ENCODE measurements around the gene MRPL42.

The MRPL42 gene

DNA sequence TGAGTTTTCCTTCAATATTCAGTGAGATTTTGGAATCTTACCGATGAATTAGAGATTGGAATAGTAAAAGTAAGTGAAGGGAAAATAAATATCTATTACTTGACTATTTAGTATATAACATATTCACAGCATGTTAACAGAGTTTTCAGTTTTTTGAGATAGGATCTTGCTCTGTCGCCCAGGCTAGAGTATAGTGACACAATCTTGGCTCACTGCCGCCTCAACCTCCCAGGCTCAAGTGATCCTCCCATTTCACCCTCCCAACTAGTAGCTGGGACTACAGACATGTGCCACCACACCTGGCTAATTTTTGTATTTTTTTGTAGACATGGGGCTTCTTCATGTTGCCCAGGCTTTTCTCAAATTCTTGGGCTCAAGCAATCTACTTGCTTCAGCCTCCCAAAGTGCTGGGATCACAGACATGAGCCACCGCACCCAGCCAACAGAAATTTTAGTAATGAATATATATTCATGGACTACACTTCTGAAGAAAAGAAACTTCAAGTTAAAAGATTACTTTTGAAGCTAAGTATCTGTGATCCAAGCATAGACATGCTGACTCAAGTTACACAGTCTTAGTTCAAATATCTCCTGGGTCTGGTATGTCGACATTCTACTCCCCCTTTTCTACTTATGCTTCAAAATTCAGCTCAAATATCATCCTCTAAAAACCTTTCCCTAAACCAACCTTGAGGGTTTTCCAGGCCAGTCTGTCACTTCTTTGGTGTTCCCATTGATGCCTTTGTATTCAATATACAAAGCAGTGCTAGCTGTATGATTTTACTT is 39.3 kb upstream of the MRPL42 start:
- TF ChIP-seq, protein P1, sequence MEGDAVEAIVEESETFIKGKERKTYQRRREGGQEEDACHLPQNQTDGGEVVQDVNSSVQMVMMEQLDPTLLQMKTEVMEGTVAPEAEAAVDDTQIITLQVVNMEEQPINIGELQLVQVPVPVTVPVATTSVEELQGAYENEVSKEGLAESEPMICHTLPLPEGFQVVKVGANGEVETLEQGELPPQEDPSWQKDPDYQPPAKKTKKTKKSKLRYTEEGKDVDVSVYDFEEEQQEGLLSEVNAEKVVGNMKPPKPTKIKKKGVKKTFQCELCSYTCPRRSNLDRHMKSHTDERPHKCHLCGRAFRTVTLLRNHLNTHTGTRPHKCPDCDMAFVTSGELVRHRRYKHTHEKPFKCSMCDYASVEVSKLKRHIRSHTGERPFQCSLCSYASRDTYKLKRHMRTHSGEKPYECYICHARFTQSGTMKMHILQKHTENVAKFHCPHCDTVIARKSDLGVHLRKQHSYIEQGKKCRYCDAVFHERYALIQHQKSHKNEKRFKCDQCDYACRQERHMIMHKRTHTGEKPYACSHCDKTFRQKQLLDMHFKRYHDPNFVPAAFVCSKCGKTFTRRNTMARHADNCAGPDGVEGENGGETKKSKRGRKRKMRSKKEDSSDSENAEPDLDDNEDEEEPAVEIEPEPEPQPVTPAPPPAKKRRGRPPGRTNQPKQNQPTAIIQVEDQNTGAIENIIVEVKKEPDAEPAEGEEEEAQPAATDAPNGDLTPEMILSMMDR (conservative IDR thresholded peaks at IDR 0.05): no peak
- no peak for TF ChIP-seq ZFX (IDR thresholded peaks at IDR 0.05)
- H3K27ac ChIP-seq: no peak overlapping the region

DNA sequence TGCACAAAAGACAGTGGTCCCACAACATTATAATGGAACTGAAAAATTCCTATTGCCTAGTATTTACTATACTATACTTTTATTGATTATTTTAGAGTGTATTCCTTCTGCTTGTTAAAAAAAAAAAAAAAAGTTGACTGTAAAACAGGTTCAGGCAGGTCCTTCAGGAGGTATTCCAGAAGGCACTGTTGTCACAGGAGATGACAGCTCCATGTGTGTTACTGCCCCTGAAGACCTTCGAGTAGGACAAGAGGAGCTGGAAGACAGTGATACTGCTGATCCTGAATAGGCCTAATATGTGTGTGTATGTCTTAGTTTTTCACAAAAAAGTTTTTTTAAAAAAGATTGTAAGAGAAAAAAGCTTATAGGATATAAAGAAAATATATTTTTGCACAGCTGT is 37.9 kb upstream of the MRPL42 start:
- TF ChIP-seq, protein P1 (conservative IDR thresholded peaks at IDR 0.05): no peak
- TF ChIP-seq ZFX (IDR thresholded peaks at IDR 0.05): no peak
- no peak overlapping the region; the same call in 1 of the 2 replicates for H3K27ac ChIP-seq

DNA sequence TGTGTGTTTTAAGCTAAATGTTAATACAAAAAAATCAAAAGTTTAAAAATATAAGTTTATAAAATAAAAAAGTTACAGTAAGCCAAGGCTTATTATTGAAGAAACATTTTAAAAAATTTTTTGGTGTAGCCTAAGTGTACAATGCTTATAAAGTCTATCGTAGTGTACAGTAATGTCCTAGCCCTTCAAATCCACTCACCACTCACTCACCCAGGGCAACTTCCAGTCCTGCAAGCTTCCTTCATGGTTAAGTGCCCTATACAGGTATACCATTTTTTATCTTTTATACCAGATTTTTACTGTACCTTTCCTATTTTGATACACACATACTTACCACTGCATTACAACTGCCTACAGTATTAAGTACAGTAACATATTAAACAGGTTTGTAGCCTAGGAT is 37.5 kb upstream of the MRPL42 start:
- H3K27ac ChIP-seq: no peak overlapping the region
- TF ChIP-seq, protein P1 (conservative IDR thresholded peaks at IDR 0.05): no peak
- no peak for TF ChIP-seq ZFX (IDR thresholded peaks at IDR 0.05)

DNA sequence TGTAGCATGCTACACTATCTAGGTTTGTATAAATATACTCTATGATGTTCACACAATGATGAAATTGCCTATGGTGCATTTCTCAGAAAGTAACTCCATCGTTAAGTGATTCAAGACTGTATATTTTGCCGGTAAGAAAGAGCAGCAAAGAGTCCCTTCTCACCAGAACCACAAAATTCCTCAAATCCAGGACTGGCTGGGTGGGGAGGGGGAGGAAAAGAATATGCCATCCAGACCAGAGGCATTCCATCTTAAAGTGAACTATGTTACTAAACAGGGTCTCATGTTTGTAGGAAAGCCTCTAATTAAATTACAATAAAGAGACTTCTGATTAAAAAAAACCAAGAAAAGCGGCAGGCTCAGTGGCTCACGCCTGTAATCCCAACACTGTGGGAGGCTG is 37.0 kb upstream of the MRPL42 start:
- H3K27ac ChIP-seq: no peak overlapping the region
- TF ChIP-seq, protein P1 (conservative IDR thresholded peaks at IDR 0.05): no peak
- TF ChIP-seq ZFX (IDR thresholded peaks at IDR 0.05): no peak

DNA sequence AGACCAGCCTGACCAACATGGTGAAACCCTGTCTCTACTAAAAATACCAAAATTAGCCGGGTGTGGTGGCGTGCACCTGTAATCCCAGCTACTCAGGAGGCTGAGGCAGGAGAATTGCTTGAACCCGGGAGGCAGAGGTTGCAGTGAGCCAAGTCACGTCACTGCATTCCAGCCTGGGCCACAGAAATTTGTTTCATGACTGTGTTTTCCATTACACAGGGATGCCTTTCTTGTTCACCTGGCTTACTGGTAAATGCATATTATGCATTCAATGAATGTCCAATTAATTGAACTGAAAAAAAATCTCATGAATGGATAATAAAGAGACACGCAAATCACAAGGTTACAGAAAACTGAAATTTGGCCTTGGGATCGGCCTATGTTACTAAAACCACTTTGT is 35.3 kb upstream of the MRPL42 start:
- H3K27ac ChIP-seq: peak overlapping the region; percentile 50

DNA sequence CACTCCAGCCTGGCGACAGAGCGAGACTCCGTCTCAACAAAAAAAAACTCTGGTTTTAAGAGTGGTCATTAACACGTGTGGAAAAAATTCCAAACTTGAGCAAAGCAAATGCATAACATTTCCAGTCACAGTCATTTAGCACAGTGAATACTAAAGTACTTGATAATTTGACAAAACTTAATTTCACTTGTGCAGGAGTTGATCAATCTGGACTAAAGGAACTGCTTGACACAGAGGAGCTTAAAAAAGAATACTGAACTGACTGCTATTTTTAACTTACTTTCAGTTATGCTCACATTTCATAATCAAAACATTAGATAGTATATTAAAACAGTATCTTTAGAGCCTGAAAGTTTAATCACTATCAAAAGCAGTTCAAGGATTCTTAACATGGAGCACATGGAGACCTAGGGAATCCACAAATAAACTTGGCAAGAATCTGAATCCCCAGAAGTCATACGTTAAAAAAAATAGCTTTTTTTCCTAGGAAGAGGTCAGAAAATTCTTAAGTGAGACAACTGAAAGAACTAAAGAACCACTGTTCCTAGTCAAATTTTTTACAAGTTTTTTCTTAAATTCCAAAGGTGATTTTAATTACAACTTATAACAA is 33.0 kb upstream of the MRPL42 start:
- TF ChIP-seq, protein P1 (conservative IDR thresholded peaks at IDR 0.05): no peak
- no peak overlapping the region for H3K27ac ChIP-seq

DNA sequence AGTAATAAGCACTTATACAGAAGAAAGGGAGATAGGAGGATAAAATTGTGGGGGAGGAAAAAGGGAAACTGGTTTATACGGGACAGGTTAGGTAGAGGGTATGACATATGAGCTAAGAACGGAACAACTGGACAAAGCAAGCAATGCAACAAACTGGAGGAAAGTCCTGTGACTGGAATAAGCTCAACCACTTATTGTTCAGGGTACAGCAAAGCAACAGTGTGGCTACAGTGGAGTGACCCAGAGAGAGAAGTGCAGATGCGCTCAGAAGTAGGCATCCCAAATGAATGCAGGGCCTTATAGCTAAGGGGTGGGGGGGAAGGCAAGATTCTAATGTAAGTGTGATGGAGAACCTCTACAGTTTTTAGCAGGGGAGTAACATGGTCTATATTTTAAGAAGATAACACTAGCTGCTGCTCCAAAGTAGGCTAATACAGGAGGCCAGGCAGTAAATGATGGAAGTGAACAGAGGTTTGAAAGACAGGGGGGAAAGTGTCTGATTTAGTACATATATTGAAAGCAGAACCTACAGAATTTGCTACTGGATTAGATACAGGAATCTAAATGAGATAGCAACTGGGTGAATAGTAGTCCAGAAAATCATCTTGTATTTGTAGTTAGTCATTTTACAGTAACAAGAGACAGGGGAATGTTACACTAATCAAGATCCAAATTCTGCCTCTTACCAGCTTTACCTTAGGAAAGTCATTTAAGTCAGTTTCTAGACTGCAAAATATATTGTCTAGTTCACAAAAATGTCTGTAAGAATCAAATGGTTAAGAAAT is 28.9 kb upstream of the MRPL42 start:
- TF ChIP-seq ZFX (IDR thresholded peaks at IDR 0.05): no peak
- TF ChIP-seq, protein P1 (conservative IDR thresholded peaks at IDR 0.05): no peak
- no peak overlapping the region for H3K27ac ChIP-seq
